Prostate gland (tissue), 2 donors: ENCODE measurements around the gene NTMT1. TPM values are rescaled to one million over a fixed set of nuclear protein-coding genes. Genes with fewer than 3 reads are reported as not detected.

Source experiments
- DNase-seq: peaks from one replicate; pipeline ENCODE4 v3.0.0-alpha.2; 2019; ENCODE audit warnings: low spot score
- H3K27ac ChIP-seq, 2 donors: fragments of 200-600 bp; sonication (generic); 2 replicates each; pipeline ENCODE4 v1.5.1; 2017 to 2019
- H3K27me3 ChIP-seq: fragments of 200-600 bp; sonication (generic); replicated peaks from 2 replicates; pipeline ENCODE4 v1.5.1; 2019; ENCODE audit not compliant: insufficient read depth
- H3K36me3 ChIP-seq, 2 donors: fragments of 200-600 bp; sonication (generic); 1 replicate in 1 of 2; 2 replicates in 1 of 2; pipeline versions ENCODE4 v1.5.1 to v1.8.1; 2017 to 2019
- H3K4me1 ChIP-seq: fragments of 200-600 bp; sonication (generic); replicated peaks from 2 replicates; pipeline ENCODE4 v1.5.1; 2019
- H3K4me3 ChIP-seq, 2 donors: fragments of 200-600 bp; sonication (generic); 2 replicates each; pipeline ENCODE4 v1.5.1; 2017 to 2019
- H3K9me3 ChIP-seq: fragments of 200-600 bp; sonication (generic); 2 replicates; pipeline ENCODE4 v1.5.1; 2017
- POLR2A ChIP-seq: fragments of 450-650 bp; IDR thresholded peaks from one replicate; pipeline ENCODE4 v1.6.1; 2016; ENCODE audit warnings: antibody characterized with exemption, mild to moderate bottlenecking
- POLR2AphosphoS5 ChIP-seq: sonication (generic); formaldehyde crosslinking; IDR thresholded peaks from one replicate; pipeline ENCODE4 v1.6.1; 2017; ENCODE audit warnings: antibody characterized with exemption
- whole genome bisulfite sequencing: methylation state at CpG from one replicate; pipeline ENCODE4 v1.1.5; 2018; 5-methylcytosine and 5-hydroxymethylcytosine counted together
- intact Hi-C: fragments of 100-400 bp; cut with DNase I; formaldehyde crosslinking; loops from one replicate; pipeline ENCODE4 v1.14.2; 2022
- total RNA-seq, 2 donors: library from RNA; depleted of rRNA; stranded (reverse); fragments of >200 nt; gene quantifications; one replicate each; pipeline ENCODE4 v1.1.0, GENCODE V29; 2016
- TF ChIP-seq, protein P1 (sequence below), 4 experiments: fragments of 200-600 bp in 2 of 4; fragments of 450-650 bp in 2 of 4; sonication (generic) in 2 of 4; IDR thresholded peaks; 1 replicate in 3 of 4; 2 replicates in 1 of 4; pipeline ENCODE4 v1.5.1; 2016 to 2019; ENCODE audit warnings: antibody characterized with exemption in 4 of 4, mild to moderate bottlenecking in 2 of 4, moderate library complexity in 2 of 4

Gene NTMT1
- total RNA-seq, 2 donors from 2014 or later = 25.4 to 53.7 TPM

DNA sequence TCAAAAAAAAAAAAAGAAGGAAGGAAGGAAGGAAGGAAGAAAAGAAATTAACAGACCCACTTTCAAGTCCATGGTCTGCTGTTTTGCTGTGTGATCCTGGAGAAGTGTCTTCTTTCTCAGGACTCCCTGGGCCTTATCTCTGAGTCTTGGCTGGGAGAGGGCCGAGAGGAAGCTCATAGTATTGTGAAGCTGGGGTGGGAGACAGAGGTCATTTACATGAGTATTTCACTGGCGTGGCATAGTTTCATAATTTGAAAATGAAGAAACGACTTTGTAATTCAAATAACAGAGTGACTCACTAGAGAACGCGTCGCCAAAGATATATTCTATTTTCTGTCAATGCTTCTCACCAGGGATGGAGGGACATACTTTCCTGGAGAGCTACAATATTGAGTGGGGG, 2.6 kb upstream of the NTMT1 start:
- Histone ChIP-seq H3K36me3 (no peaks in the 10 kb centered on the region), H3K9me3 (no peaks in the 10 kb centered on the region), H3K4me1 (peaks cover 14% of the 10 kb centered on the region), H3K27me3 (no peaks in the 10 kb centered on the region), H3K4me3 (no peak overlapping the region), H3K27ac (no peak overlapping the region)
- WGBS = 80% methylated on average over 6 of the region's 6 CpGs
- no peak for DNase-seq
- intact Hi-C loops = no loop called here
- TF ChIP-seq POLR2A (no peak), POLR2AphosphoS5 (no peak)
- TF ChIP-seq, protein P1, sequence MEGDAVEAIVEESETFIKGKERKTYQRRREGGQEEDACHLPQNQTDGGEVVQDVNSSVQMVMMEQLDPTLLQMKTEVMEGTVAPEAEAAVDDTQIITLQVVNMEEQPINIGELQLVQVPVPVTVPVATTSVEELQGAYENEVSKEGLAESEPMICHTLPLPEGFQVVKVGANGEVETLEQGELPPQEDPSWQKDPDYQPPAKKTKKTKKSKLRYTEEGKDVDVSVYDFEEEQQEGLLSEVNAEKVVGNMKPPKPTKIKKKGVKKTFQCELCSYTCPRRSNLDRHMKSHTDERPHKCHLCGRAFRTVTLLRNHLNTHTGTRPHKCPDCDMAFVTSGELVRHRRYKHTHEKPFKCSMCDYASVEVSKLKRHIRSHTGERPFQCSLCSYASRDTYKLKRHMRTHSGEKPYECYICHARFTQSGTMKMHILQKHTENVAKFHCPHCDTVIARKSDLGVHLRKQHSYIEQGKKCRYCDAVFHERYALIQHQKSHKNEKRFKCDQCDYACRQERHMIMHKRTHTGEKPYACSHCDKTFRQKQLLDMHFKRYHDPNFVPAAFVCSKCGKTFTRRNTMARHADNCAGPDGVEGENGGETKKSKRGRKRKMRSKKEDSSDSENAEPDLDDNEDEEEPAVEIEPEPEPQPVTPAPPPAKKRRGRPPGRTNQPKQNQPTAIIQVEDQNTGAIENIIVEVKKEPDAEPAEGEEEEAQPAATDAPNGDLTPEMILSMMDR (IDR thresholded peaks at IDR 0.05) = no peak

DNA sequence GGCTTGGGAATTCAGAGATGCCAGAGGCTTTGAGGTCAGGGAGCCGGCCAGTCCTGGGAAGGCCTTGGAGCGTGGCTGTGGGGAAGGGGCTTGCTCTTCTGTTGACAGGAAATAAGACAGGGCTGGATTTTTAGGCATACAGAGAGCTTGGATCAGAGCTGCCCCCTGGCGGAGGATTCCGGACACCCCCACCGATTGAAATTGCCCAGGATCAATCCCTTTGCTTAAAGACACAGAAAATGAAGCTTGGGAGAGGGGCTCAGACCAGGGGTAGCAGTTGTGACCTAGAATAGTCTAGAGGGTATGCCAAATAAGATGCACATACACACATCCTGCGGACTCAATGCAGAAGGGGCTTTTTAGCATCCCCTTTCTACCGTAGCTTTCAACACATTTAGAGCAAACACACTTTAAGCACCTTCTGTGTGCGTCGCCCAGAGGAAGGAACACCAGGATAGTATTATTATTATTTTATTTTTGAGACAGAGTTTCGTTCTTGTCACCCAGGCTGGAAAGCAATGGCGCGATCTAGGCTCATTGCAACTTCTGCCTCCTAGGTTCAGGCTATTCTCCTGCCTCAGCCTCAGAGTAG, 1.7 kb upstream of the NTMT1 start:
- Histone ChIP-seq H3K27me3 (no peaks in the 10 kb centered on the region), H3K4me3 (no peak overlapping the region), H3K4me1 (peaks cover 17% of the 10 kb centered on the region), H3K9me3 (no peaks in the 10 kb centered on the region), H3K27ac (no peak overlapping the region), H3K36me3 (no peaks in the 10 kb centered on the region)
- no peak for DNase-seq
- intact Hi-C loops = no loop called here
- WGBS = 46% methylated on average over 12 of the region's 12 CpGs
- TF ChIP-seq POLR2A = no peak
- TF ChIP-seq, protein P1 (IDR thresholded peaks at IDR 0.05) = peak; percentile 48 to 73 (median 58)

- Histone ChIP-seq H3K9me3 (no peaks in the 10 kb centered on the region), H3K36me3 (no peaks in the 10 kb centered on the region), H3K4me1 (peaks cover 17% of the 10 kb centered on the region), H3K27ac (no peak overlapping the region), H3K4me3 (no peak overlapping the region), H3K27me3 (no peaks in the 10 kb centered on the region)
- no peak for DNase-seq
- intact Hi-C loops = no loop called here
- WGBS = 38% methylated on average over 9 of the region's 9 CpGs
- TF ChIP-seq POLR2A = no peak
- TF ChIP-seq, protein P1 (IDR thresholded peaks at IDR 0.05) = no peak
- TF ChIP-seq POLR2AphosphoS5 = no peak
Observed at GRCh38 chr9:129624947-129625346, 1.0 kb upstream of the NTMT1 start.

DNA sequence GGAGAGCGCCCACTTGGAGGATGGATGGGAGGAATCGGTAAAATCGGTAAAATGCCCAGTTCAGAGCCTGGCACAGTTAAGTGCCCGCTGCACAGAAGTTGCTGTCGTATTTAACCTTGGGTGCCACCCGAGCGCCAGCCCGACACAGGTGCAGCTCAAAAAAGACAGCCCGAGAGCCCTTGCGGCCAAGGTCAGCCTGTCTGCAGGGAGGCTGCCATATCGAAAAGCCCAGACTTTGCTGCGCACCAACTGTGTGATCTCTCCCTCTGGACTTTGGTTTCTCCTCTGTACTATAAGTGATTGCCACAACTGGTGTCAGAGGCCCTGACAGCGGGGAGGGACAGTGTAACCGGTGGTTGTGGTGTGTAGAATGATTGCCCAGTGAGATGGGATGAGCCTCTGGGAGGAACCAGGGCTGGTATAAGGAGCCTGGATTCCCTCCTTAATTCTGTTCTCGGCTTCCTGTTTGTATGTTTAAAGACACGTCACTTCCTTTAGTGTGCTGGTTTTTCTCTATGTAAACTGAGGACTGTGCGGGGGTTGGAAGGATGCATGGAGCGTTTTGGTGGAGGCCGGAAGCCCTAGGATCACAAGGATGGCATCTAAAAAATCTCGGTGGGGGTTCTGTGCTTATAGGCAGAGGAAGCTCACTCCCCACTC, 792 bp downstream of the NTMT1 start:
- H3K27me3 ChIP-seq = no peaks in the 10 kb centered on the region
- peak overlapping the region; percentile 84 to 87 for H3K4me3 ChIP-seq
- TF ChIP-seq, protein P1 (IDR thresholded peaks at IDR 0.05) = no peak
- TF ChIP-seq POLR2A (no peak), POLR2AphosphoS5 (no peak)
- no peaks in the 10 kb centered on the region for H3K36me3 ChIP-seq
- DNase-seq = no peak
- H3K9me3 ChIP-seq = no peaks in the 10 kb centered on the region
- H3K4me1 ChIP-seq = peaks cover 17% of the 10 kb centered on the region
- WGBS = 5% methylated on average over 20 of the region's 20 CpGs
- peak overlapping the region; percentile 90 to 93 for H3K27ac ChIP-seq
- intact Hi-C loops = no loop called here
